ENCODE measurements around the gene RRP36. TPM values are rescaled to one million over a fixed set of nuclear protein-coding genes. Genes with fewer than 3 reads are reported as not detected.

The RRP36 gene
- total and polyA plus RNA-seq, 9 of the 15 experiments (the other 6 are each of a cell fraction or from before 2014, with no cell fraction given): 27.6 to 150 (median 114) TPM

DNA sequence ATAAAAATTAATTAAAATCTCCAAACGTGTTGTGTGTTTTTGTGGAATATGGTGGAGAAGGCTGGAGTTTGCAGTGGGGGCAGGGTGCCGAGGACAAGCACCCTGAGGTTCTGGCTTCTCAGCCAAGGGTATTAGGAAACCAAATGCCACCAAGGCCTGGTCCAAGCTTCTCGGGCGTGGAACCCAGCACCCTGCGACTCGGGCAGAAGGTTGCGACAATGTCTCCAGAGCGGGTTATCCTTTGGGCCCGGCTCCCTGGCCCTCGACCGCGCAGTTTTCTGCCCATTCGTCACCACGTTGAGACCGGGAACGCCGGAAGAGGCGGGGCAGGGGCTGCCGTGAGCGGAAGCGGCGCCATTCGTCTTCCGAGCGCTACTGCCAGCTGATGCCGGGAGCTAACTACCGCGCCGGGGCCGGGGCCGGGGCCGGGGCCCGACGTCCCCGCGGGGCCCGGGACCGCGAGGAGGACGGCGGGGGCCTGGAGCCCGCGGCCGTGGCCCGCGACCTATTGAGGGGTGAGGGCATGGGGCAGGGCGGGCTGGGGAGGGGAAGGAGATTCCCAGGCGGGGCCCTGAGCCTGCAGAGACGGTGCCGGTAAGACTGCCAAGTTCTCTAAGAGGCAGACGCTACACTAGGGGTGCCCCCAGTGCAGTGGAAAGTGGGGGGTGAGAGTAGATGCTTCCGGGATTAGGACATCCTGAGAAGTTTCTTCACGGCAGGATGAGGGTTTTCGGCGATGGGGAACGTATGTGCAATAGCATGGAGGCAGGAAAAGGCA lies at the start of gene RRP36 (continued):
- TF ChIP-seq, protein P1, sequence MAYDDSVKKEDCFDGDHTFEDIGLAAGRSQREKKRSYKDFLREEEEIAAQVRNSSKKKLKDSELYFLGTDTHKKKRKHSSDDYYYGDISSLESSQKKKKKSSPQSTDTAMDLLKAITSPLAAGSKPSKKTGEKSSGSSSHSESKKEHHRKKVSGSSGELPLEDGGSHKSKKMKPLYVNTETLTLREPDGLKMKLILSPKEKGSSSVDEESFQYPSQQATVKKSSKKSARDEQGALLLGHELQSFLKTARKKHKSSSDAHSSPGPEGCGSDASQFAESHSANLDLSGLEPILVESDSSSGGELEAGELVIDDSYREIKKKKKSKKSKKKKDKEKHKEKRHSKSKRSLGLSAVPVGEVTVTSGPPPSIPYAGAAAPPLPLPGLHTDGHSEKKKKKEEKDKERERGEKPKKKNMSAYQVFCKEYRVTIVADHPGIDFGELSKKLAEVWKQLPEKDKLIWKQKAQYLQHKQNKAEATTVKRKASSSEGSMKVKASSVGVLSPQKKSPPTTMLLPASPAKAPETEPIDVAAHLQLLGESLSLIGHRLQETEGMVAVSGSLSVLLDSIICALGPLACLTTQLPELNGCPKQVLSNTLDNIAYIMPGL (CRISPR knock-in tag; IDR thresholded peaks at IDR 0.05): no peak
- TF ChIP-seq CCNT2 (IDR thresholded peaks at IDR 0.05; ENCODE audit: borderline replicate concordance, extremely low read depth, insufficient read length, low read depth, low read length): peak; percentile 77
- TF ChIP-seq, protein P2, sequence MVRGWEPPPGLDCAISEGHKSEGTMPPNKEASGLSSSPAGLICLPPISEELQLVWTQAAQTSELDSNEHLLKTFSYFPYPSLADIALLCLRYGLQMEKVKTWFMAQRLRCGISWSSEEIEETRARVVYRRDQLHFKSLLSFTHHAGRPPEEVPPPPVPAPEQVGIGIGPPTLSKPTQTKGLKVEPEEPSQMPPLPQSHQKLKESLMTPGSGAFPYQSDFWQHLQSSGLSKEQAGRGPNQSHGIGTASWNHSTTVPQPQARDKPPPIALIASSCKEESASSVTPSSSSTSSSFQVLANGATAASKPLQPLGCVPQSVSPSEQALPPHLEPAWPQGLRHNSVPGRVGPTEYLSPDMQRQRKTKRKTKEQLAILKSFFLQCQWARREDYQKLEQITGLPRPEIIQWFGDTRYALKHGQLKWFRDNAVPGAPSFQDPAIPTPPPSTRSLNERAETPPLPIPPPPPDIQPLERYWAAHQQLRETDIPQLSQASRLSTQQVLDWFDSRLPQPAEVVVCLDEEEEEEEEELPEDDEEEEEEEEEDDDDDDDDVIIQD (CRISPR knock-in tag; IDR thresholded peaks at IDR 0.05): no peak
- TF ChIP-seq WHSC1 (IDR thresholded peaks at IDR 0.05; ENCODE audit: low read length): no peak
- TF ChIP-seq, protein P3, sequence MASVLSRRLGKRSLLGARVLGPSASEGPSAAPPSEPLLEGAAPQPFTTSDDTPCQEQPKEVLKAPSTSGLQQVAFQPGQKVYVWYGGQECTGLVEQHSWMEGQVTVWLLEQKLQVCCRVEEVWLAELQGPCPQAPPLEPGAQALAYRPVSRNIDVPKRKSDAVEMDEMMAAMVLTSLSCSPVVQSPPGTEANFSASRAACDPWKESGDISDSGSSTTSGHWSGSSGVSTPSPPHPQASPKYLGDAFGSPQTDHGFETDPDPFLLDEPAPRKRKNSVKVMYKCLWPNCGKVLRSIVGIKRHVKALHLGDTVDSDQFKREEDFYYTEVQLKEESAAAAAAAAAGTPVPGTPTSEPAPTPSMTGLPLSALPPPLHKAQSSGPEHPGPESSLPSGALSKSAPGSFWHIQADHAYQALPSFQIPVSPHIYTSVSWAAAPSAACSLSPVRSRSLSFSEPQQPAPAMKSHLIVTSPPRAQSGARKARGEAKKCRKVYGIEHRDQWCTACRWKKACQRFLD (CRISPR knock-in tag; IDR thresholded peaks at IDR 0.05): peak; percentile 93
- TF ChIP-seq, protein P4, sequence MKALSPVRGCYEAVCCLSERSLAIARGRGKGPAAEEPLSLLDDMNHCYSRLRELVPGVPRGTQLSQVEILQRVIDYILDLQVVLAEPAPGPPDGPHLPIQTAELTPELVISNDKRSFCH (CRISPR knock-in tag; IDR thresholded peaks at IDR 0.05): no peak
- TF ChIP-seq, protein P4 (tag; IDR thresholded peaks at IDR 0.05): peak; percentile 13; the same call in 1 of the 2 replicates
- peak; percentile 86 for TF ChIP-seq CREM (IDR thresholded peaks at IDR 0.05; ENCODE audit: low read depth)
- peak; percentile 66 for TF ChIP-seq CTBP1 (IDR thresholded peaks at IDR 0.05; ENCODE audit: borderline replicate concordance)
- peak; percentile 49 for TF ChIP-seq TBP (optimal IDR thresholded peaks at IDR 0.05; ENCODE audit: low read depth, low read length)
- peak; percentile 87 for TF ChIP-seq POLR2A (conservative IDR thresholded peaks at IDR 0.05)
- peak; percentile 66 for TF ChIP-seq PHF20 (IDR thresholded peaks at IDR 0.05; ENCODE audit: partially characterized antibody)
- TF ChIP-seq, protein P5, sequence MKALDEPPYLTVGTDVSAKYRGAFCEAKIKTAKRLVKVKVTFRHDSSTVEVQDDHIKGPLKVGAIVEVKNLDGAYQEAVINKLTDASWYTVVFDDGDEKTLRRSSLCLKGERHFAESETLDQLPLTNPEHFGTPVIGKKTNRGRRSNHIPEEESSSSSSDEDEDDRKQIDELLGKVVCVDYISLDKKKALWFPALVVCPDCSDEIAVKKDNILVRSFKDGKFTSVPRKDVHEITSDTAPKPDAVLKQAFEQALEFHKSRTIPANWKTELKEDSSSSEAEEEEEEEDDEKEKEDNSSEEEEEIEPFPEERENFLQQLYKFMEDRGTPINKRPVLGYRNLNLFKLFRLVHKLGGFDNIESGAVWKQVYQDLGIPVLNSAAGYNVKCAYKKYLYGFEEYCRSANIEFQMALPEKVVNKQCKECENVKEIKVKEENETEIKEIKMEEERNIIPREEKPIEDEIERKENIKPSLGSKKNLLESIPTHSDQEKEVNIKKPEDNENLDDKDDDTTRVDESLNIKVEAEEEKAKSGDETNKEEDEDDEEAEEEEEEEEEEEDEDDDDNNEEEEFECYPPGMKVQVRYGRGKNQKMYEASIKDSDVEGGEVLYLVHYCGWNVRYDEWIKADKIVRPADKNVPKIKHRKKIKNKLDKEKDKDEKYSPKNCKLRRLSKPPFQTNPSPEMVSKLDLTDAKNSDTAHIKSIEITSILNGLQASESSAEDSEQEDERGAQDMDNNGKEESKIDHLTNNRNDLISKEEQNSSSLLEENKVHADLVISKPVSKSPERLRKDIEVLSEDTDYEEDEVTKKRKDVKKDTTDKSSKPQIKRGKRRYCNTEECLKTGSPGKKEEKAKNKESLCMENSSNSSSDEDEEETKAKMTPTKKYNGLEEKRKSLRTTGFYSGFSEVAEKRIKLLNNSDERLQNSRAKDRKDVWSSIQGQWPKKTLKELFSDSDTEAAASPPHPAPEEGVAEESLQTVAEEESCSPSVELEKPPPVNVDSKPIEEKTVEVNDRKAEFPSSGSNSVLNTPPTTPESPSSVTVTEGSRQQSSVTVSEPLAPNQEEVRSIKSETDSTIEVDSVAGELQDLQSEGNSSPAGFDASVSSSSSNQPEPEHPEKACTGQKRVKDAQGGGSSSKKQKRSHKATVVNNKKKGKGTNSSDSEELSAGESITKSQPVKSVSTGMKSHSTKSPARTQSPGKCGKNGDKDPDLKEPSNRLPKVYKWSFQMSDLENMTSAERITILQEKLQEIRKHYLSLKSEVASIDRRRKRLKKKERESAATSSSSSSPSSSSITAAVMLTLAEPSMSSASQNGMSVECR (CRISPR knock-in tag; IDR thresholded peaks at IDR 0.05): no peak
- TF ChIP-seq GATA2 (CRISPR knock-in tag; IDR thresholded peaks at IDR 0.05): no peak
- TF ChIP-seq TAF1 (IDR thresholded peaks at IDR 0.05; ENCODE audit: control insufficient read depth, extremely low read depth, insufficient read depth, low read length, severe bottlenecking): peak; percentile 85
- TF ChIP-seq PTTG1 (tag; IDR thresholded peaks at IDR 0.05; ENCODE audit: low read depth): no peak

Data from K562 (cell line).